NCI-H2171 treated with DMSO at 0.1 percent for 48 hours (cell line): ENCODE measurements around the gene TXNRD1.
A peak's percentile ranks its signal among the peaks of the same experiment; 100 is the strongest.
"Not testable (repeated sequence)": the region's sequence is repeated elsewhere in the genome, so short reads cannot be mapped to it uniquely, and the experiment has no call there.

Experiments
- DNase-seq: peaks from one replicate; lab custom pipeline; 2025; lab: John Stamatoyannopoulos, UW

TXNRD1 gene

DNA sequence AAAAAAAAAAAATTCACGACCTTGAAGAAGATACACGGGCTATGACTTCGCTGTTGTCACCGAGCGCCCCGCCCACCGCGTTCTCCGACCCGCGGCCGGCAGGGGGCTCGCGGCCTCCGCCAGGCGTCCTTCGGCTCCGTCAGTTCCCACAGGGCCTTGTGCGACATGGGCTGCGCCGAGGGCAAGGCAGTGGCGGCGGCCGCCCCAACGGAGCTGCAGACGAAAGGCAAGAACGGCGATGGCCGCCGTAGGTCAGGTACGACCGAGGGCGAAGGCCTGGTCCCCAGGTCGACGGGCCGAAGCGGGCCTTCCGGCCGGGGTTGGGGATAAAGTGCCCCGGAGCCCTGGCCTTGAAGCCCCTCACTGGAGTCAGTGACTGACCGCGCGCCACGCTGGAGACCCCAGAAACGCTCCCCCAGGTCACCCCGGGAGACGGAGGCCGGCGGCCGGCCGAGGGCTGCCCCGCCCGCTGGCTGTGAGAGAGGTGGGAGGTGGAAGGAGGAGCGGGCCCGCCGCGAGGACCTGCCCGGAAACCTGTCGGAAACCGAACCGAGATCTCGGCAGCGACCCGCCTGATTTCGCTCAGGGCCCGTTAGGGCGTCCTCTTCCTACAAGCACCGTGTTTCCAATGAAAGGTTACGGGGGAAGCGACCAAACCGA is at the start of gene TXNRD1:
Gene TXNRD1, plus strand, starts transcription at position 142 of the 660 bp plus-strand sequence. Its CDS starts 24 bp downstream, at position 166.
- no peak for DNase-seq

DNA sequence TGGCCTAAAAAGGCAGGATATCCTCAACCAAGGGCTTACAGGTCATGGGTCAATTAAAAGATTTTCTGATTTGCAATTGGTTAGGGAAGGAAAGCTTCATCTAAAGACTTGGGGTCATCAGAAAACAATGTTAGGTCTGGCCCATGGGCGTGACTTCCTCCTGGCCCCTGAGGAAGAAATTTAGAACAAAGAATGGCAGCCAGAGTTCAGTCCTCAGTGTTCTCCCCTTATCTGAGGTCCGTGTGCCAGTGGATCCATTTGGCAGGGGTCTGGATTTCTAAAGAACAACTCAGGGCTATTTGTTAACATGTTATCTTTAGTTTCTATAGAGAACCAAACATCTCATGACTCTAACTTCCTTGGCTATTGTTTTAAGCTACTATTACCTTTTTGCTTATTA is 49.8 kb upstream of the TXNRD1 start:
- DNase-seq, result no peak

DNA sequence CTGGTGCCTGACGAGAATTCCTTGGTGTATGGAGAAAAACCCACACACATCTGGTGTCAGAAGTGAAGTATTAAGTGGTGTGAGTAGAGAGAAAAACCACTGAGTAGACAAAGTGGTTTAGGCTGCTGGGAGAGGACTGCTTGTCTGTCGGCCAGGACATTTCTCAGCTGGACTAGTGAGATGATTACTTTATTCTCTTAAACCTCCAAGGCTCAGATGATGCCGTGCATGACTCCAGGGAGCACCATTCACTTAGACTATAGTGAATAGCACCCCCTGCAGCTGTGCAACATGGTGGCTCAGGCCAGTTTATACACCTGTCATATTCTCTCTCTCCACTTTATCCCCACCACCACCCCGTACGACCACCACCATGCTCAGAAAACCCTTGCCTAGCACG is 49.1 kb upstream of the TXNRD1 start:
- DNase-seq, result no peak

- DNase-seq, result no peak
These were observed 47.8 kb upstream of the TXNRD1 start for GRCh38 chr12:104167519-104168458.

GRCh38 chr12:104168596-104168995 is 47.0 kb upstream of the TXNRD1 start:
- DNase-seq, result no peak

GRCh38 chr12:104171785-104172569 is 43.6 kb upstream of the TXNRD1 start:
- DNase-seq, result no peak

- DNase-seq, result peak; percentile 24
These were observed 43.0 kb upstream of the TXNRD1 start for GRCh38 chr12:104172570-104172947.

DNA sequence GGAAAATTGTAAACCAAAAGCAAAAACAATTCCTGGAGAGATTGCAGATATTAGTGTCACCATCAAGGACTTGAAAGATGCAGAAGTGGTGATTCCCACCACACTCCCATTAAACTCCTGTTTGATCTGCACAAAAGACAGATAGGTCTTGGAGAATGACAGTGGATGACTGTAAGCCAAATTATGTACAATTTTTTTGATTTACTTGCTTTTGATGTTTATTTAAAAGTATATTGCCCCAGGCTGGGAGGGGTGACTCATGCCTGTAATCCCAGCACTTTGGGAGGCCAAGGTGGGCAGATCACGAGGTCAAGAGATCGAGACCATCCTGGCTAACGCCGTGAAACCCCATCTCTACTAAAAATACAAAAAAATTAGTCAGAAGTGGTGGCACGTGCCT is 41.8 kb upstream of the TXNRD1 start:
- not testable (repeated sequence) for DNase-seq

GRCh38 chr12:104175726-104176247 is 39.8 kb upstream of the TXNRD1 start:
- DNase-seq, result no peak

DNA sequence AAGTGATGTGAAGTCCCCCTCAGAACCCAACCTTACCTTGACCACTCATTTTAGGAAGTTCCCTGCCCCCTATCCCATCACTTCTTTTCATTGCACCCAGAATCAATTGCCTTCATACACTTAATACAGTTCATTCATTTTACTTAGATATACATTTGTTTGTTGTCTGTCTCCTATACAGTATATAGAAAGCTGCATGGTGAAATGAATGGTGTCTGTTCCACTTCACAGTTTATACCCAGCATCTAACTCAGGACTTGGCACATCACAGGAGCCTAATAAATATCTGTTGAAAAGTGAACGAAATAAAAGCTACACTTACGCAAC is 38.3 kb upstream of the TXNRD1 start:
- no peak for DNase-seq

- no peak for DNase-seq
These were observed 37.7 kb upstream of the TXNRD1 start for GRCh38 chr12:104177663-104178501.

DNA sequence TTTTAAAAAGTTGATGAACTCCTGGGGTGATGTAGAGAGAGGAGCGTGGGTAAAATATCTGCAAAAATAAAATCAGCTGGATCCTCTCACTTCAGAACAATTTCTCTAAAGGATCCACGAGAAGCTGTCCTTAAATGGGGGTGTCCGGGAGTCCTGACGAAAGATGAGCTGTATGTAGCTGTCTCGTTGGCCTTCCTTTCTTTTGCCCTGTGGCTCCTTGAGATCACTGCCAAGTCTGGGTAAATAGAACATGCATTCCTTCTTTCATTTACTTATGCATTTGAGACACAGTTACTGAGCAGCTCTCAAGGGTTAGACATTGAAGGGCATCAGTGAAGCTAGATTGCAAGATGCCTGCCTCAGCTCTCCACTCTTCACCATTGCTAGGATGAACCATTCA is 35.2 kb upstream of the TXNRD1 start:
- DNase-seq, result no peak

DNA sequence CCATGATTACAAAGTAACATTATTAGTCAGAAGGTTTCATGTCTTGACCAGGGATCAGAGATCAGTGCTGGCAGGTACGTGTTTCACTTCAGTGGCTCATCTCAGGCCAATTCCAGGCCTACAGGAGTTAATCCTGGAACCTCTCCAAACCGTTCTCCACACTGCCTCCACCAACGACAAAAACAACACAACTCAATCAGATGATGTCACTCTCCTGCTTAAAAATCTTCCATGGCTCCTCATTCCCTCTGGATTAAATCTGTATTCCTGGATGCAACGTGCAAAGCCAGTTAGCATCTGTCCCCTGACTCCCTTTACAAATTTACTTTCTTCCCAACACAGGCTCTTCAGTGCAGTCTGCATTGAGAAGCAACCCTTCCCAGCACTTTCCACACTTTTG is 34.3 kb upstream of the TXNRD1 start:
- DNase-seq, result no peak

DNA sequence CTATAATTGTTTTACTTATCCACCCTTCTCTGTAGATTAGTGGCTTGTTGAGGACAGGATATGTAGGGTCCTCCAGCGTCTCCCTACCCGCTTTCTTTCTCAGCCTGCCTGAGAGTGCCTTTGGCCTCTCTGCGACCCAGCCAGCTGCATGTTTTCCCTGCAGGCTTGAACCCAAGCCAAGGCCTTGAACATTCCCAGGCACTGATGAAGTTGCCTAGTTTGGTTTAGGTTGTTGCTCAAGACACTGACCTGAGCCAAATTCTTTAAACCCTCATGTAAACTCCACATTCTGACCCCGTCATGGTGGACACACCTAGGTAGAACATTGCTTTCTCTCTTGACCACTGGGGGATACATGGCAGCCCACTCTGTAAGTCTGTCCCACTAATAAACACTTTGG is 33.4 kb upstream of the TXNRD1 start:
- no peak for DNase-seq

- DNase-seq, result no peak
These were observed 32.8 kb upstream of the TXNRD1 start for GRCh38 chr12:104182621-104183378.

DNA sequence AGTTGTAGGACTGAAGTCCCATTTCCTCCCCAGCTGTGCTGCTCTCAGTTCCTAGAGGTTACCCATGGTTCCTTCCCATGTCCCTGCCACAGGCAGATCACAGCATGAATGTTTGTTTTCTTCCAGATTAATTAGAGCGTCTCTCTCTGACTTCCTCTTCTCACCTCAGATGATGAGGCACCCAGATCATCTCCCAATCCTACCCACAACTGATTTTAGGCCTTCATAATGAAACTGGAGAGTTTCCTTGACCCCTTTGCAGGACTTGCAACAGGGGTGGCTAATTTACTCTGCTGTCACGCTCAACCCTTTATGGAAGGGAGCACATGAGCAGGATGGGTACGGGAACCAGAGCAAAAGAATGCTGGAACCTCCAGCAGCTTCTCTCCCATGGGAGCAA is 32.1 kb upstream of the TXNRD1 start:
- DNase-seq, result no peak

DNA sequence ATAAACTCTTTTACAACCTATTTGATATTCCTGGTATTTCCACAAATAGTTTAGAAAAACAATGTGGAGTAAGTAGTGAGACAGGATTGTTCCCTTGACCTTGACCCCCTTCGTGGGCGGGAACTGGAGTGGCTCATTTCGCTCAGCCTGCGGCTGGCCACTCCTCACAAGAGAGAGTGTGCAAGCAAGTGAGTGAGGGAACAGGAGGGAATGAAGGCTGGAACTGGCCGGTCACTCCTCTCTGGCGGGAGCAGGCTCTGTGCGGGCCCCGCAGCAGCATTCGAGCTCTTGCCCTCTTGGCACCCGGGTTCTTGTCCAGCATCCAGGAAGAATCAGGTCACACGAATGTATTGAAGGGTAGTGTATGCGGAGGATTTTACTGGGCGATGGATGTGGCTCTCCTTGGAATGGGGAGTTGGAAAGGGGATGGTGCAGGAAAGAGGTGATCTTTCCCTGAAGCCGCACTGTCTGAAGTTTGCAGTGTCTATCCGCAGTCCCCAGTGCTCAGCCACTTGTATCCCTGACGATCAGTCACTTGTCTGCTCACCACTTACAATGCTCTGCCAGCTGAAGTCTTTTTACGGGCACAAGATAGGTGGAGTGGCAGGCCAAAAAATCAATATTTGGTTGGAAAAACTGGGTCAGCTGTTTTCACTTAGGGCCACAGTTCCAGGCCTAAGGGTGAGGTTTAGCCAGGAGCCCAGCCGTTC is 28.0 kb upstream of the TXNRD1 start:
- no peak for DNase-seq

DNA sequence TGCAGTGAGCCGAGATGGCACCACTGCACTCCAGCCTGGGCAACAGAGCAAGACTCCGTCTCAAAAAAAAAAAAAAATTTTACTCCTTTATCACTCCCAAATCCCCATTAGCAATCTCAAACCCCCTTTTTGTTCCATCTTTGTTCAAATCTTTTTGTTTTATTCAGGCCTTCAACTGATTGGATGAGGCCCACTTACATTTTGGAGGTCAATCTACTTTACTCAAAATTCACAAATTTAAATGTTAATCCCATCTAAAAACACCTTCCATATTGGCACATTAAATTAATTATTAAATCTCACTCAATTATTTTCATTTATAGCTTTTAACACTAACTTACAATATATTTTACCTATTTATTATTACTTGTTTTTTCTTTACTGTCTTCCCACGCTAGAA is 27.0 kb upstream of the TXNRD1 start:
- no peak for DNase-seq

GRCh38 chr12:104189915-104190555 is 25.5 kb upstream of the TXNRD1 start:
- DNase-seq, result no peak
